ENCODE data around the gene MITF.

MITF gene

GRCh38 chr3:69838696-69839515 lies 99.6 kb downstream of the MITF start:
- DNase-seq (ENCODE audit: low spot score), result no peak

GRCh38 chr3:69842351-69842750 lies 103.1 kb downstream of the MITF start:
- DNase-seq (ENCODE audit: low spot score), result no peak

GRCh38 chr3:69842789-69843188 lies 103.5 kb downstream of the MITF start:
- DNase-seq (ENCODE audit: low spot score), result no peak

GRCh38 chr3:69844706-69845105 lies 105.4 kb downstream of the MITF start:
- no peak for DNase-seq (ENCODE audit: low spot score)

- no peak for DNase-seq (ENCODE audit: low spot score)
These were observed 108.0 kb downstream of the MITF start for GRCh38 chr3:69847303-69847702.

GRCh38 chr3:69848113-69848512 lies 108.8 kb downstream of the MITF start:
- DNase-seq (ENCODE audit: low spot score), result no peak

GRCh38 chr3:69850849-69851248 lies 111.6 kb downstream of the MITF start:
- DNase-seq (ENCODE audit: low spot score), result no peak

- DNase-seq (ENCODE audit: low spot score), result no peak
These were observed 113.8 kb downstream of the MITF start for GRCh38 chr3:69853027-69853426.

- DNase-seq (ENCODE audit: low spot score), result peak; percentile 49
These were observed 116.3 kb downstream of the MITF start for GRCh38 chr3:69855436-69856162.

GRCh38 chr3:69856965-69857705 lies 117.9 kb downstream of the MITF start:
- DNase-seq (ENCODE audit: low spot score), result no peak

GRCh38 chr3:69861556-69861955 lies 122.3 kb downstream of the MITF start:
- DNase-seq (ENCODE audit: low spot score), result no peak

- no peak for DNase-seq (ENCODE audit: low spot score)
These were observed 124.9 kb downstream of the MITF start for GRCh38 chr3:69864141-69864540.

GRCh38 chr3:69864766-69865165 lies 125.5 kb downstream of the MITF start:
- no peak for DNase-seq (ENCODE audit: low spot score)

GRCh38 chr3:69865925-69866679 lies 126.8 kb downstream of the MITF start:
- DNase-seq (ENCODE audit: low spot score), result no peak

GRCh38 chr3:69866988-69867720 lies 127.9 kb downstream of the MITF start:
- no peak for DNase-seq (ENCODE audit: low spot score)

GRCh38 chr3:69867941-69868505 lies 128.8 kb downstream of the MITF start:
- no peak for DNase-seq (ENCODE audit: low spot score)

- DNase-seq (ENCODE audit: low spot score), result no peak
These were observed 129.7 kb downstream of the MITF start for GRCh38 chr3:69868841-69869420.

GRCh38 chr3:69869643-69870042 lies 130.4 kb downstream of the MITF start:
- no peak for DNase-seq (ENCODE audit: low spot score)

- no peak for DNase-seq (ENCODE audit: low spot score)
These were observed 132.0 kb downstream of the MITF start for GRCh38 chr3:69871251-69871650.

GRCh38 chr3:69871868-69872267 lies 132.6 kb downstream of the MITF start:
- no peak for DNase-seq (ENCODE audit: low spot score)
